Measurements from ENCODE around the gene SLC6A20. TPM values are rescaled to one million over a fixed set of nuclear protein-coding genes. Genes with fewer than 3 reads are reported as not detected.

The SLC6A20 gene
- total RNA-seq, 1 donor from 2014 or later = 22.7 TPM

GRCh38 chr3:45783667-45784066 lies 12.7 kb downstream of the SLC6A20 start:
- Histone ChIP-seq H3K4me3 (no peak overlapping the region), H3K4me1 (no peaks in the 10 kb centered on the region), H3K9me3 (no peaks in the 10 kb centered on the region), H3K27me3 (no peaks in the 10 kb centered on the region), H3K36me3 (no peaks in the 10 kb centered on the region), H3K27ac (no peak overlapping the region)
- ATAC-seq (no peak), DNase-seq (no peak)
- no peak for TF ChIP-seq CTCF (IDR thresholded peaks at IDR 0.05)
- intact Hi-C loops (cut with DNase I) = no loop called here

GRCh38 chr3:45782381-45782780 lies 14.0 kb downstream of the SLC6A20 start:
- TF ChIP-seq CTCF (IDR thresholded peaks at IDR 0.05) = no peak
- Histone ChIP-seq H3K27ac (no peak overlapping the region), H3K27me3 (no peaks in the 10 kb centered on the region), H3K4me3 (no peak overlapping the region), H3K36me3 (no peaks in the 10 kb centered on the region), H3K4me1 (no peaks in the 10 kb centered on the region), H3K9me3 (no peaks in the 10 kb centered on the region)
- intact Hi-C loops (cut with DNase I) = no loop called here
- DNase-seq (no peak), ATAC-seq (no peak)

GRCh38 chr3:45781841-45782240 lies 14.5 kb downstream of the SLC6A20 start:
- H3K27me3 ChIP-seq = no peaks in the 10 kb centered on the region
- intact Hi-C loops (cut with DNase I) = no loop called here
- H3K36me3 ChIP-seq = no peaks in the 10 kb centered on the region
- no peaks in the 10 kb centered on the region for H3K4me1 ChIP-seq
- ATAC-seq (peak; percentile 7), DNase-seq (no peak)
- no peak overlapping the region for H3K27ac ChIP-seq
- no peaks in the 10 kb centered on the region for H3K9me3 ChIP-seq
- no peak for TF ChIP-seq CTCF (IDR thresholded peaks at IDR 0.05)
- no peak overlapping the region for H3K4me3 ChIP-seq

GRCh38 chr3:45781271-45781670 lies 15.1 kb downstream of the SLC6A20 start:
- no peak overlapping the region for H3K4me3 ChIP-seq
- H3K36me3 ChIP-seq = no peaks in the 10 kb centered on the region
- no peaks in the 10 kb centered on the region for H3K4me1 ChIP-seq
- no peak for TF ChIP-seq CTCF (IDR thresholded peaks at IDR 0.05)
- H3K27me3 ChIP-seq = no peaks in the 10 kb centered on the region
- ATAC-seq = no peak
- no peak overlapping the region for H3K27ac ChIP-seq
- no peak for DNase-seq
- intact Hi-C loops (cut with DNase I) = no loop called here
- no peaks in the 10 kb centered on the region for H3K9me3 ChIP-seq

GRCh38 chr3:45779746-45780735 lies 16.3 kb downstream of the SLC6A20 start:
- H3K27ac ChIP-seq = no peak overlapping the region
- intact Hi-C loops (cut with DNase I) = no loop called here
- TF ChIP-seq CTCF (IDR thresholded peaks at IDR 0.05) = no peak
- DNase-seq = no peak
- H3K27me3 ChIP-seq = no peaks in the 10 kb centered on the region
- no peak overlapping the region for H3K4me3 ChIP-seq
- no peak for ATAC-seq
- H3K9me3 ChIP-seq = no peaks in the 10 kb centered on the region
- H3K36me3 ChIP-seq = no peaks in the 10 kb centered on the region
- H3K4me1 ChIP-seq = no peaks in the 10 kb centered on the region

Data from upper lobe of right lung (tissue), 1 donor.